Measurements from ENCODE around the gene AQP3.

GRCh38 chr9:33466565-33467495, 19.4 kb upstream of the AQP3 start:
- TF ChIP-seq CTCF (conservative IDR thresholded peaks at IDR 0.05 in 1 of 2, IDR thresholded peaks at IDR 0.05 in 1 of 2; ENCODE audit: low read depth in 1 of 2, low read length in 2 of 2) (peak; percentile 93 to 97), EZH2 (IDR thresholded peaks at IDR 0.05; ENCODE audit: low read length, missing control alignments) (no peak)
